ENCODE results near the gene MCM6.
A peak's percentile ranks its signal among the peaks of the same experiment; 100 is the strongest.
"Not testable (repeated sequence)": the region's sequence is repeated elsewhere in the genome, so short reads cannot be mapped to it uniquely, and the experiment has no call there.

Gene MCM6
- 70.2 to 79.2 reads per million in 2 donors for total RNA-seq

GRCh38 chr2:135876066-135876711 is at the start of gene MCM6:
Gene MCM6, minus strand, starts transcription at chr2:135876443. Its CDS starts 78 bp downstream, at chr2:135876365.
- DNase-seq = peak; percentile 82

- no peak for DNase-seq
Measured at GRCh38 chr2:135925571-135925970, 49.3 kb upstream of the MCM6 start.

DNA sequence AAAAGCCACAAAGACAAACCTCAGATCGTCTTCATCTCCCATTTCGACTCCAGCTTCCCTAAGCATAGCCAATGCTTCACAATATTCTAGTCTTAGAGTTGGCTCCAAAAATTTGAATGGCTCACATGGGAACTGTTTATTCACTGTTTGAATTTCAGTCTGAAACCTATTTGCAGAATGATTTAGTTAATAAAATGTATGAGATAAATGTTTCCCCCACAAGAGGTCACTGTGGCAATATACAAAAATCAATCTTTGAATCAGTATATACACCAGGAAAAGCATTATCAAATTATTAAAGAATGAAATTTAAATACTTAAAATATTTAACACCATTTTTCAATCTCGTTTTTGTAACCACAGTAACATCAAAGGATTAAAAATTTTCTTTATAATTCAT is 40.0 kb upstream of the MCM6 start:
- DNase-seq = no peak

DNA sequence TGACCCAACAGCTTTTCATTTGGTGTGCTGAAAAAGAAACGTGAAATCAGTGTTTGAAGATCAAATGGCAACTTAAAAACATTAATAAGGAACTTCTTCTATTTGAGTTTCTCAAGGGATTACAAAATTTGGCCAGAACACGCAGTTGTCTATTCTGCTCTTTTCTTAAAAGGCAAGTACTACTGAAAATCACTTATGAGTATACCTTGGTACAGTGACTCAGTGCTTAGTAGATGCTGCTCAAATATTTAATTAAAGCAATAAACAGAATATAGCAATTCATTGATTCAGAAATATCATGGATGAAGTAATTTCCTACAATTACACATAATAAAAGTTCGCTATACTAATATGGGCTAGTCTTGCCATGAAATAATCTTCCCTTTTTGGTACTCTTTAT is 38.2 kb upstream of the MCM6 start:
- no peak for DNase-seq

- no peak for DNase-seq
Measured at GRCh38 chr2:135913727-135914365, 37.6 kb upstream of the MCM6 start.

DNA sequence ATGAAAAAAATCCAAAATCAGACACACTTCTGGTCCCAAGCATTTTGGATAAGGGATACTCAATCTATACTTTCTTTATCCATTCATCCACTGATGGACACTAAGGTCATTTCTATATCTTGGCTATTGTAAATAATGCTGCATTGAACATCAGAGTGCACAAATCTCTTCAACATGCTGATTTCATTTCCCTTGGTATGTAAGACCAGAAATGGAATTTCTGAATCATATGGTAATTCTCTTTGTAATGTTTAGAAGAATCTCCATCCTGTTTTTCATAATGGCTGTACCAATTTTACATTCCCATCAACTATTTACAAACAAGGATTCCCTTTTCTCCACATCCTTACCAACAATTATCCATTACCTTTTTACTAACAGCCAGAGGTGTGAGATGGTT is 33.7 kb upstream of the MCM6 start:
- DNase-seq = no peak

- no peak for DNase-seq
Measured at GRCh38 chr2:135905679-135906078, 29.4 kb upstream of the MCM6 start.

DNA sequence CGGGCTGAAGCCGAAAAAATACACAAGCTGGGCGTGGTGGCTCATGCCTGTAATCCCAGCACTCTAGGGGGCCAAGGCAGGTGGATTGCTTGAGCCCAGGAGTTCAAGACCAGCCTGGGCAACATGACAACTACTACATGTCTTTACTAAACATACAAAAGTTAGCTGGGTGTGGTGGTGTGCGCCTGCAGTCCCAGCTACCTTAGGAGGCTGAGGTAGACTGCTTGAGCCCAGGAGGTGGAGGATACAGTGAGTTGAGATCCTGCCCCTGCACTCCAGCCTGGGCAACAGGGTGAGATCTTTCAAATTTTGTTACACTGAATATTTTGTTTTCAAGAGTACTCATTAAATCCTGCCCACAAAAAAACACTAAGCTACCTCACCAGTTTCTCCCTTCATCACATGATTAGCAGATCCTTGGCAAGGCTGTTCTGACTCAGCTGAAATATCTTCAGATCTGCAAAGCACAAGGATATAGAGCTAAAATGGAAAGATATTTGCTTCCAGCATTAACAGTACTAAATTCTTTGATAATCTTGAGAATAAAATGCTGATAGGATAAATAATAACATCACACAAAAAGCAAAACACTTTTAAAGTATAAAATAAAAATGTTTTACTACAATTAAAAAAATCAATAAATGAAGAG is 28.2 kb upstream of the MCM6 start:
- no peak for DNase-seq

- no peak for DNase-seq
Measured at GRCh38 chr2:135903650-135904049, 27.4 kb upstream of the MCM6 start.

DNA sequence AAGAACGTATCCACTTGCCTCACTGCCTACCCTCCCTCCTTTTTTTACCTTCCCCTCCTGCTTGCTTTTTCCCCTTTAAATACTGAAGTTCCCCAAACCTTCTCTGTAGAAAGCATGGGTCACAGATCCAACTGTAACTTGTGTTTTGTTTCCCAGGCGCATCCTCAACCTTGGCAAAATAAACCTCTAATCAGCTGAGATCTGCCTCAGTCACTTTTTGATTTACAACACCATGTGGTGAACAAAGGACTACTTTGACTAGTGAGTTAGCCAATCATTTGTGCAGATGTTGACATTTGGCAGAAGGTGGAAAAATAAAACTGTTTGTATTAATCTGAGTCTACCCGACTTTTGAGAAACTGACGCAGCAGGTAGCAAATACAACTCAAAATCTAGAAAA is 23.3 kb upstream of the MCM6 start:
- no peak for DNase-seq

DNA sequence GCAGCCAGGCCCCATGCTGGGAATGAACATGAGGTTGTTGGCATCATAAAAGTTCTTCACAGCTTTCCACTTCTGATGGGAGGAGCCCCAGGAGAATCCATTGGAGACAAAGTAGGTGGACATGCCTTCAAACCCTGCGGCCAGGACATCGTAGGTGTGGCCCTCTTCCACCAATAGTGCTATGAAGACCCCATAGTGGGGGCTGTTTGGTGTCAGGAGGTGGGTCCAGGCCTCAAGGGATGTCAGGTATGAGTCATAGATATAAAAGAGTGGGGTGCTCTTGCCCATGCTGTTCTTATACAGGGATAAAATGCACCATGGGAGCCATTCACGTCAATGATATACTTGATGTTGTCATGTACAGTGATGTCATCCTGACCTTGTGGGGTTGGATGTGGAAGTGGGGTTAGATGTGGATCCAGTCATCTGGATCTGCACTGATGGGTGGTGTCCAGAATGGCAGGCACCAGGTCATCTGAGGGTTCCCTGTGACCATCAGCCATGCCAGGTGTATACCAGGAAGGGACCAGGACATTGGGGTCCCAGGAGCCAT is 22.1 kb upstream of the MCM6 start:
- DNase-seq = no peak

DNA sequence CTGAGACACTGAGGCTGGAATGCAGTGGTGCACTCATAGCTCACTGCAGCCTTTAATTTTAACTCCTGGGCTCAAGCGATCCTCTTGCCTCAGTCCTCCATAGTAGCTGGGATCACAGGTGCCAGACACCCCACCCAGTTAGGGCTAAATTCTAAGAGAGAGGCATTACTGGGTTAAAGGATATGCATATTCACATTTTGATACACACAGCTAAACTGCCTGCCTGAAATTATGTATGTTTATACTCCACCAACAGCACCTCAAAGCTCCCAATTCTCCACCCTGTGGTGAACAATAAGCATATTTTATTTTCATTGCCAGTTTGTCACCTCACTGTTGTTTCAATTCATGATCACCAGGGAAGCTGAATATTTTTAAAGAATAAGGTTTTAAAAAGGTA is 18.7 kb upstream of the MCM6 start:
- DNase-seq = no peak

DNA sequence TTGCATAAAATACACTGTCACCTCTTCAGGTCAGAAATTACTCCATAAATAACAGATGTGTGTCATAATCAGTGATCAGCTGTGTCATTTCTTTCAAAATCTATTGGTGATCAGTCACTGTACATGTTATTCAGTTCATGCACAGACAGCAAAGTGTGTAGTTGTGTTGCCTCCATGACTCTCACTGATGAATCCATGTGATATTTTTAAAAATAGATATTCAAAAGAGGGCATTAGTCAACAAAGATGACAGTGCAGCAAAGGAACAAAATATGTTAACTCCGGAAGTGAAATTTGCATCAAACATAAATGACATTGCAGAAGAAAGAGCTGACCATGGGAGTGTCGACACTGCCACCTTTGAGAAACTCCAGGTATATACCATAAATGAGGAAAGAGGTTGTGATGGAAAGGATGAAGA is 17.1 kb upstream of the MCM6 start:
- DNase-seq = no peak

DNA sequence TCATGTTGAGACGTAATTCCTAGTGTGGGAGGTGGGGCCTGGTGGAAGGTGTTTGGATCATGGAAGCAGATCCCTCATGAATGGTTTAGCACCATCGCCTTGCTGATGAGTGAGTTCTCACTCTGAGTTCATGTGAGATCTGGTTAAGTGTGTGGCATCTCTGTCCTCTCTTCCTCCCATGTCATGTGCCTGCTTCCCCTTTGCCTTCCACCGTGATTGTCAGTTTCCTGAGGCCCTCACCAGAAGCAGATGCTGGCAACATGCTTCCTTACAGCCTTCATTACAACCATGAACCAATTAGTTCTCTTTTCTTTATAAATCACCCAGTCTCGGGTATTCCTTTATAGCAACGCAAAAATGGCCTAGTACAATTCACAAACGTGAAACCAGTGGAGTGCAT is 14.6 kb upstream of the MCM6 start:
- no peak for DNase-seq

- no peak for DNase-seq
Measured at GRCh38 chr2:135890149-135890548, 13.9 kb upstream of the MCM6 start.

- DNase-seq = not testable (repeated sequence)
Measured at GRCh38 chr2:135888587-135888986, 12.3 kb upstream of the MCM6 start.

DNA sequence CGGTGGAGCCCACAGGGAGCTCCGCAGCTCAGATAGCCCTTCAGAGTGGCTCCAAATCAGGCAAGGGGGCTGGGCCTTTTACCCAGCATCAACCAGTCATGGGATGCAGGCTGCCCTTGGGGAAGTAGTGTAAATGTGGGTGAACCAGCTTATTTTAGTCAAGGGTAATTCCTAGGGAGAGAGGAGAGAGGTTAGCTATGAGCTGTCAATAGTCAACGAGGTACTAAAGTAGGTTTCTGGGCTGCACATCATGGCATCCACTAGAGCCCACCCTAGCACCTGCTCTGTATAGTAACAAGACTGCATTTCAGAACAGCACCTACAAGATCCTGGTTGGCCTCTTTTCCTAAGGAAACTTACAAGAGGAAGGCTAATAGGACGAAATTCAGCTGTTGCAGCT is 9.5 kb upstream of the MCM6 start:
- DNase-seq = no peak

DNA sequence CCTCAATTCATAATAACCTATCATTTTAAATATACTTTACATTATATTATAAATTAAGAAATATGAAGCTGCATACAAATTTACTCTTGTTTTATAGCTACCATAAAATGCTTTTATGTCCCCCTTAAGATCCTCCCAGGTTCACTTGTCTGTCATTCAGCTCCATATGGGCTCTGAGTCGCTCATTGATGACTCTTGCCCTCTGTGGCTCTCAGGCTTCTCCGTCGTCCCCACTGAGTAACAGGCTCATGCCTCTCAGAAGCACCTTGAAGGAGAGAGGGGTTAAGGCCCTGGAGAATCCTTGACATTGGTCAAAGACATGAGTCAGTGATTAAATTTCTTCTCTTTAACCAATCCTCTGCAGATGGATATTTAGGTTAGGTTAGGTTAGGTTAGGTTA is 6.2 kb upstream of the MCM6 start:
- DNase-seq = no peak

- not testable (repeated sequence) for DNase-seq
Measured at GRCh38 chr2:135876770-135877169, 527 bp upstream of the MCM6 start.

DNA sequence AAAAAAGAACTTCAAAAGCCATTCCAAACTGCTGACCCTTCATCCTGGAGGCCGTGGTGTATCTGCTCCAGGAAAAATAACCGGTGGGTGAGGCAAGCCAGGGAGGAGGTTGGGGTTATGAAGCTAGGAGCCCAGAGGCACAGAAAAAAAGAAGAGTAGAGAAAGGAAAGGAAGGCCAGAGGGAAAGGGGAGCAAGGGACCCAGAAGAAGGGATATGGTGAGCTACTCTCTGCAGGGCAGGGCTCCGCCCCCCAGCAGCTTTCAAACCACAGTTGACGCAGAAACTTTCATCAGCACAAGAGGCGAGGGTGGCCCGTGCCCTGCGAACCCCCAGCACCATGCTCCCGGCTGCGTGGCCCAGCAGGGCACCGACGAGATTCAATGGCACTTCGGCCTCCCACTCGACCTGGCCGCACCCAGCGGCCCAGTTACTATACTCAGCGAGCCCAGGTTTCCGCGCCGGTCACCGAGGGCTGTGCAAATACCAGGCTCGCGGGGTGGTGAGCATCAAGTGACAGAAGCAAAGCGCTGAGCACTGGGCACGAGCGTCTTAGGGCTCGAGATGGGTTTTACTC is 665 bp downstream of the MCM6 start:
- peak; percentile 44 for DNase-seq

DNA sequence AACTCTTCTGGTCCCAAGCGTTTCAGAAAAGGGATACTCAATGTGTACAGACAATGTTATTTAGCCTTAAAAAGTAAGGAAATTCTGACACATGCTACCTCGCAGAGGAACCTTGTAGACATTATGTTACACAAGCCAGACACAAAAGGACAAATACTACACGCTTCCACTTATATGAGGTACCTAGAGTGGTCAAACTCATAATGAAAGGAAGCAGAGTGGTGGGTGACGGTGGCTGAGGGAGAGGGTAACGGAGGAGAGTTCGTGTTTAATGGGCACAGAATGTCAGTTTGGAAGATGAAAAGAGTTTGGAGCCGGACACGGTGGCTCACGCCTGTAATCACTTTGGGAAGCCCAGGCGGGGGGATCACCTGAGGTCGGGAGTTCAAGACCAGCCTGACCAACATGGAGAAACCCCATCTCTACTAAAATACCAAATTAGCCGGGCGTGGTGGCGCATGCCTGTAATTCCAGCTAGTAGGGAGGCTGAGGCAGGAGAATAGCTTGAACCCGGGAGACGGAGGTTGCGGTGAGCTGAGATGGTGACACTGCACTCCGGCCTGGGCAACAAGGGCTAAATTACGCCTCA is 1.4 kb downstream of the MCM6 start:
- DNase-seq = no peak

GRCh38 chr2:135870571-135870970 is 5.7 kb downstream of the MCM6 start:
- DNase-seq = no peak

- DNase-seq = no peak
Measured at GRCh38 chr2:135863233-135863632, 13.0 kb downstream of the MCM6 start.

All from activated gamma-delta T cell (primary cell).